MM.1S (cell line): Measurements from ENCODE around the gene CCDC9.

Experiments used
- DNase-seq: peaks from one replicate; pipeline ENCODE4 v3.0.0-alpha.2; 2015
- H2AFZ ChIP-seq: fragments of 300-600 bp; sonication (generic); 2 replicates; pipeline ENCODE4 v1.6.0; 2016; ENCODE audit warnings: antibody characterized with exemption, low read length
- H3F3A ChIP-seq: fragments of 300-600 bp; sonication (generic); 2 replicates; pipeline ENCODE4 v1.6.1; 2016; ENCODE audit warnings: mild to moderate bottlenecking, antibody characterized with exemption, low read length, moderate library complexity, mixed read lengths; ENCODE audit not compliant: insufficient read depth
- H3K27ac ChIP-seq: fragments of 300-600 bp; sonication (generic); 2 replicates; pipeline ENCODE4 v1.5.1; 2016; ENCODE audit warnings: mild to moderate bottlenecking, low read length
- H3K27me3 ChIP-seq: fragments of 300-600 bp; sonication (generic); replicated peaks from 2 replicates; pipeline ENCODE4 v1.6.0; 2016; ENCODE audit warnings: low read length; ENCODE audit not compliant: insufficient read depth
- H3K36me3 ChIP-seq: fragments of 300-600 bp; sonication (generic); replicated peaks from 2 replicates; pipeline ENCODE4 v1.6.1; 2016; ENCODE audit warnings: mild to moderate bottlenecking, low read length, mixed read lengths; ENCODE audit not compliant: insufficient read depth
- H3K4me1 ChIP-seq: fragments of 300-600 bp; sonication (generic); 2 replicates; pipeline ENCODE4 v1.6.1; 2016; ENCODE audit warnings: low read length, mixed read lengths
- H3K4me2 ChIP-seq: fragments of 300-600 bp; sonication (generic); 2 replicates; pipeline ENCODE4 v1.6.0; 2016; ENCODE audit warnings: low read depth, low read length
- H3K4me3 ChIP-seq: fragments of 300-600 bp; sonication (generic); 2 replicates; pipeline ENCODE4 v1.5.1; 2016; ENCODE audit warnings: low read length, mixed read lengths
- H3K79me2 ChIP-seq: fragments of 300-600 bp; sonication (generic); 2 replicates; pipeline ENCODE4 v1.6.1; 2016; ENCODE audit warnings: mixed run types, low read length, mixed read lengths
- H3K9ac ChIP-seq: fragments of 300-600 bp; sonication (generic); 2 replicates; pipeline ENCODE4 v1.6.1; 2016; ENCODE audit warnings: low read length, mixed read lengths
- H3K9me2 ChIP-seq: fragments of 300-600 bp; sonication (generic); replicated peaks from 2 replicates; pipeline ENCODE4 v1.6.1; 2016; ENCODE audit warnings: mild to moderate bottlenecking, low read length, mixed read lengths; ENCODE audit not compliant: insufficient read depth
- H3K9me3 ChIP-seq: fragments of 300-600 bp; sonication (generic); replicated peaks from 2 replicates; pipeline ENCODE4 v1.6.1; 2016; ENCODE audit warnings: mild to moderate bottlenecking, low read length, mixed read lengths; ENCODE audit not compliant: insufficient read depth
- H4K20me1 ChIP-seq: fragments of 300-600 bp; sonication (generic); 2 replicates; pipeline ENCODE4 v1.6.1; 2016; ENCODE audit warnings: mild to moderate bottlenecking, low read length, moderate library complexity, mixed read lengths; ENCODE audit not compliant: insufficient read depth
- CTCF ChIP-seq: fragments of 300-600 bp; sonication (generic); IDR thresholded peaks from 2 replicates; pipeline ENCODE4 v1.5.1; 2016; ENCODE audit warnings: antibody characterized with exemption, low read length, mixed read lengths
- EZH2 ChIP-seq: fragments of 300-600 bp; sonication (generic); optimal IDR thresholded peaks from 2 replicates; pipeline ENCODE3; 2017; ENCODE audit warnings: low read depth, mild to moderate bottlenecking, antibody characterized with exemption, low read length, mixed read lengths
- EZH2phosphoT487 ChIP-seq: fragments of 300-600 bp; sonication (generic); IDR thresholded peaks from 2 replicates; pipeline ENCODE4 v1.6.1; 2018; ENCODE audit warnings: antibody characterized with exemption, low read length

Gene CCDC9

GRCh38 chr19:47227352-47228167, 28.8 kb upstream of the CCDC9 start:
- no peaks in the 10 kb centered on the region for H3K9me3 ChIP-seq
- peak overlapping the region; percentile 98 for H3K9ac ChIP-seq
- peak overlapping the region; percentile 85 for H3K4me2 ChIP-seq
- H3K36me3 ChIP-seq: no peaks in the 10 kb centered on the region
- peaks cover 46% of the 10 kb centered on the region for H3F3A ChIP-seq
- H3K79me2 ChIP-seq: peaks cover 15% of the 10 kb centered on the region
- no peaks in the 10 kb centered on the region for H4K20me1 ChIP-seq
- H2AFZ ChIP-seq: 0 out of 2 replicates have a peak overlapping the region, but pooled peaks have one; percentile 55
- H3K4me1 ChIP-seq: peaks cover 34% of the 10 kb centered on the region
- peak; percentile 70 for DNase-seq
- TF ChIP-seq CTCF: no peak
- TF ChIP-seq EZH2phosphoT487: no peak
- no peak for TF ChIP-seq EZH2
- H3K27ac ChIP-seq: peak overlapping the region; percentile 96
- H3K27me3 ChIP-seq: no peaks in the 10 kb centered on the region
- H3K9me2 ChIP-seq: no peaks in the 10 kb centered on the region
- H3K4me3 ChIP-seq: peak overlapping the region; percentile 70

- H3K4me2 ChIP-seq: peak overlapping the region; percentile 98
- H3K9me3 ChIP-seq: no peaks in the 10 kb centered on the region
- H3F3A ChIP-seq: peaks cover 47% of the 10 kb centered on the region
- 0 out of 2 replicates have a peak overlapping the region, but pooled peaks have one; percentile 55 for H2AFZ ChIP-seq
- peaks cover 15% of the 10 kb centered on the region for H3K79me2 ChIP-seq
- peak overlapping the region; percentile 83 for H3K4me3 ChIP-seq
- TF ChIP-seq EZH2 (no peak), CTCF (no peak), EZH2phosphoT487 (no peak)
- H3K9me2 ChIP-seq: no peaks in the 10 kb centered on the region
- H3K4me1 ChIP-seq: peaks cover 36% of the 10 kb centered on the region
- H3K27ac ChIP-seq: peak overlapping the region; percentile 96; the same call in 1 of the 2 replicates
- peak overlapping the region; percentile 98; the same call in 1 of the 2 replicates for H3K9ac ChIP-seq
- H4K20me1 ChIP-seq: no peaks in the 10 kb centered on the region
- peak; percentile 19 for DNase-seq
- no peaks in the 10 kb centered on the region for H3K36me3 ChIP-seq
- H3K27me3 ChIP-seq: no peaks in the 10 kb centered on the region
Measured at GRCh38 chr19:47228168-47228936, 28.0 kb upstream of the CCDC9 start.

- peaks cover 47% of the 10 kb centered on the region for H3F3A ChIP-seq
- DNase-seq: no peak
- peak overlapping the region; percentile 71; the same call in 1 of the 2 replicates for H3K9ac ChIP-seq
- peaks cover 12% of the 10 kb centered on the region; the same call in 1 of the 2 replicates for H3K79me2 ChIP-seq
- no peaks in the 10 kb centered on the region for H3K36me3 ChIP-seq
- H3K9me3 ChIP-seq: no peaks in the 10 kb centered on the region
- peak overlapping the region; percentile 25; the same call in 1 of the 2 replicates for H3K27ac ChIP-seq
- no peak for TF ChIP-seq EZH2
- TF ChIP-seq CTCF: no peak
- no peak for TF ChIP-seq EZH2phosphoT487
- H3K4me2 ChIP-seq: peak overlapping the region; percentile 98
- no peaks in the 10 kb centered on the region for H3K9me2 ChIP-seq
- no peaks in the 10 kb centered on the region for H4K20me1 ChIP-seq
- peaks cover 36% of the 10 kb centered on the region for H3K4me1 ChIP-seq
- peak overlapping the region; percentile 83 for H3K4me3 ChIP-seq
- no peaks in the 10 kb centered on the region for H3K27me3 ChIP-seq
- no peak overlapping the region for H2AFZ ChIP-seq
Measured at GRCh38 chr19:47228937-47229675, 27.2 kb upstream of the CCDC9 start.
